Upper lobe of left lung (tissue), 6 donors: ENCODE measurements around the gene CCSER2. TPM values are rescaled to one million over a fixed set of nuclear protein-coding genes. Genes with fewer than 3 reads are reported as not detected.
A peak's percentile ranks its signal among the peaks of the same experiment; 100 is the strongest.
"Not testable (repeated sequence)": the region's sequence is repeated elsewhere in the genome, so short reads cannot be mapped to it uniquely, and the experiment has no call there.

ENCODE experiments used
- ATAC-seq, 2 donors: fragments of 200-7000 bp; cut with Tn5 transposase; one replicate each; pipeline ENCODE4 v1.9.1; 2022; ENCODE audit warnings: mild to moderate bottlenecking in 2 of 2, moderate library complexity in 2 of 2; ENCODE audit not compliant: low FRiP score in 2 of 2
- DNase-seq, 2 donors: peaks; one replicate each; pipeline ENCODE4 v3.0.0-alpha.2; 2019 to 2020
- H3K27ac ChIP-seq, 4 donors: fragments of 200-600 bp; sonication (generic); one replicate each; pipeline ENCODE4 v1.5.1; 2016 to 2019
- H3K27me3 ChIP-seq, 4 donors: fragments of 200-600 bp; sonication (generic); one replicate each; pipeline ENCODE4 v1.5.1; 2017 to 2019
- H3K36me3 ChIP-seq, 4 donors: fragments of 200-600 bp; sonication (generic); one replicate each; pipeline ENCODE4 v1.5.1; 2016 to 2019
- H3K4me1 ChIP-seq, 4 donors: fragments of 200-600 bp; sonication (generic); one replicate each; pipeline ENCODE4 v1.5.1; 2018 to 2019
- H3K4me3 ChIP-seq, 4 donors: fragments of 200-600 bp; sonication (generic); one replicate each; pipeline ENCODE4 v1.5.1; 2017 to 2019; ENCODE audit warnings: mild to moderate bottlenecking in 2 of 4, moderate library complexity in 1 of 4
- H3K9me3 ChIP-seq, 4 donors: fragments of 200-600 bp; sonication (generic); one replicate each; pipeline ENCODE4 v1.5.1; 2018 to 2019
- CTCF ChIP-seq, 6 experiments: fragments of 450-650 bp in 4 of 6; fragments of 200-600 bp in 2 of 6; sonication (generic) in 2 of 6; IDR thresholded peaks; one replicate each; pipeline ENCODE4 v1.5.1; 2016 to 2019; ENCODE audit warnings: antibody characterized with exemption in 6 of 6
- EP300 ChIP-seq, 4 donors: sonication (generic); formaldehyde crosslinking; IDR thresholded peaks; one replicate each; pipeline ENCODE4 v1.5.1; 2017; ENCODE audit warnings: antibody characterized with exemption in 4 of 4, control low read depth in 2 of 4
- POLR2A ChIP-seq, 4 donors: fragments of 450-650 bp; IDR thresholded peaks; one replicate each; pipeline ENCODE4 v1.5.1; 2016 to 2017; ENCODE audit warnings: antibody characterized with exemption in 4 of 4, mild to moderate bottlenecking in 2 of 4
- POLR2AphosphoS5 ChIP-seq, 2 donors: sonication (generic); formaldehyde crosslinking; IDR thresholded peaks; one replicate each; pipeline ENCODE4 v1.5.1; 2017; ENCODE audit warnings: antibody characterized with exemption in 2 of 2
- WGBS, 2 donors: methylation state at CpG; one replicate each; pipeline ENCODE4 v1.1.5; 2017 to 2018; 5-methylcytosine and 5-hydroxymethylcytosine counted together
- total RNA-seq, 6 donors: library from RNA; depleted of rRNA in 4 of 6; stranded (reverse); fragments of >200 nt in 4 of 6; gene quantifications; one replicate each; pipeline versions ENCODE4 v1.1.0 to v1.2.1, GENCODE V29; 2016 to 2021
- donor health status: DM: no; HTN: no; CAD: no; lungs with moderate emphysema.
- donor health status: DM: no; HTN: yes; CAD: no; lungs with severe emphysema.

CCSER2 gene, protein sequence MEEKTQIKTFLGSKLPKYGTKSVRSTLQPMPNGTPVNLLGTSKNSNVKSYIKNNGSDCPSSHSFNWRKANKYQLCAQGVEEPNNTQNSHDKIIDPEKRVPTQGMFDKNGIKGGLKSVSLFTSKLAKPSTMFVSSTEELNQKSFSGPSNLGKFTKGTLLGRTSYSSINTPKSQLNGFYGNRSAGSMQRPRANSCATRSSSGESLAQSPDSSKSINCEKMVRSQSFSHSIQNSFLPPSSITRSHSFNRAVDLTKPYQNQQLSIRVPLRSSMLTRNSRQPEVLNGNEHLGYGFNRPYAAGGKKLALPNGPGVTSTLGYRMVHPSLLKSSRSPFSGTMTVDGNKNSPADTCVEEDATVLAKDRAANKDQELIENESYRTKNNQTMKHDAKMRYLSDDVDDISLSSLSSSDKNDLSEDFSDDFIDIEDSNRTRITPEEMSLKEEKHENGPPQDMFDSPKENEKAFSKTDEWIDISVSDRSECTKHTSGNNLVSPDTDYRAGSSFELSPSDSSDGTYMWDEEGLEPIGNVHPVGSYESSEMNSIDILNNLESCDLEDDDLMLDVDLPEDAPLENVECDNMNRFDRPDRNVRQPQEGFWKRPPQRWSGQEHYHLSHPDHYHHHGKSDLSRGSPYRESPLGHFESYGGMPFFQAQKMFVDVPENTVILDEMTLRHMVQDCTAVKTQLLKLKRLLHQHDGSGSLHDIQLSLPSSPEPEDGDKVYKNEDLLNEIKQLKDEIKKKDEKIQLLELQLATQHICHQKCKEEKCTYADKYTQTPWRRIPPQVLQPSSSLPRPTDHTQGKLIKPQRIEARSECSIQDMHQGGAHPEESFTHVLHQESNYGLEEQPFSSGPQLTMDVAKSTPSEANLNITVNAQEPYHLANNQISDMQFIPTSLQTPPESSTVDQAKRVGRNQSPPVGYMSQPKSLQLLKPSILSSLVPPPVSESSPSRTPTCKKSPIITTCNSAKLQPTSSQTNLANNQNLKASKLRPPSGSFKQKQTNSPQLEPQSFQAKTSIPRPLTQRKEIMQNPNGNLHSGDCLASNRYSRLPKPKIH
- total RNA-seq, result 10 to 100 TPM; 28.7 to 78.9 (median 52.6) TPM

GRCh38 chr10:84328418-84329195, at the start of gene CCSER2:
TSS of gene CCSER2 (plus strand) at chr10:84328589. CDS start at chr10:84371053, 42,464 bp downstream.
- WGBS, 2 donors, result 0% methylated on average over 9 to 23 of the region's 104 CpGs

GRCh38 chr10:84279876-84280475, 48.4 kb upstream of the CCSER2 start:
- H3K36me3 ChIP-seq, result not testable (repeated sequence)
- 76 to 86% methylated on average over 24 to 30 of the region's 31 CpGs for WGBS, 2 donors

More at GRCh38 chr10:84328418-84329195, at the start of gene CCSER2:
- peaks cover 16 to 42% (median 22%) of the 10 kb centered on the region in 4 donors for H3K4me1 ChIP-seq
- TF ChIP-seq POLR2AphosphoS5 (IDR thresholded peaks at IDR 0.05), result peak; percentile 73 to 84
- TF ChIP-seq EP300 (IDR thresholded peaks at IDR 0.05), result no peak
- TF ChIP-seq POLR2A (IDR thresholded peaks at IDR 0.05), result peak; percentile 35 to 94 (median 90)
- TF ChIP-seq CTCF (IDR thresholded peaks at IDR 0.05), result peak in 4 of 6 experiments; percentile 17 to 59 (median 41)
- DNase-seq, result peak; percentile 99 to 100
- ATAC-seq, result peak; percentile 98
- H3K27me3 ChIP-seq, result no peaks in the 10 kb centered on the region
- H3K4me3 ChIP-seq, result peak within 1 kb of the TSS; percentile 56 to 96 (median 90)
- H3K9me3 ChIP-seq, result no peaks in the 10 kb centered on the region
- H3K27ac ChIP-seq, result peak within 1 kb of the TSS; percentile 88 to 99 (median 96)
- H3K36me3 ChIP-seq, result no peaks in the 10 kb centered on the region

DNA sequence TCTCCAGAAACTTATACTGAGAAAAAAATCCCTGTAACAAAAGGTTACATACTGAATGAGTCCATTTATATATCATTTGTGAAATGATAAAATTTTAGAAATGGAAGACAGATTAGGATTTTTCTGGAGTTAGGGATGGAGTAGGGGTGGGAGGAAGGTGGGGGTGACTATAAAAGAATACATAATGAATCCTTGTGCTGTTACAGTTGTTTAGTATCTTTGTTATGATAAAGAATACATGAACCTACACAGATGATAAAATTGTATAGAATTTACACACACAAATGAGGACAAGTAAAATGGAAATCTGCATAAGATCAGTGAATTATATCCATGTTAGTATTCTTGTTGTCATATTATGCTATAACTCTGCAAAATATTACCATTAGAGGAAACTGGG, 41.7 kb upstream of the CCSER2 start:
- no peaks in the 10 kb centered on the region for H3K9me3 ChIP-seq
- no peak overlapping the region for H3K4me3 ChIP-seq
- no peak for ATAC-seq
- DNase-seq, result no peak
- no peaks in the 10 kb centered on the region for H3K36me3 ChIP-seq
- no peaks in the 10 kb centered on the region for H3K27me3 ChIP-seq
- no peak overlapping the region for H3K27ac ChIP-seq
- TF ChIP-seq CTCF (IDR thresholded peaks at IDR 0.05), result no peak
- TF ChIP-seq POLR2AphosphoS5 (IDR thresholded peaks at IDR 0.05), result no peak
- TF ChIP-seq POLR2A (IDR thresholded peaks at IDR 0.05), result no peak
- no peak for TF ChIP-seq EP300 (IDR thresholded peaks at IDR 0.05)
- H3K4me1 ChIP-seq, result no peaks in the 10 kb centered on the region

More at GRCh38 chr10:84279876-84280475, 48.4 kb upstream of the CCSER2 start:
- not testable (repeated sequence) for ATAC-seq, H3K4me3 ChIP-seq, H3K9me3 ChIP-seq, H3K4me1 ChIP-seq, H3K27ac ChIP-seq, H3K27me3 ChIP-seq
- DNase-seq, result peak in 1 of 2 donors; percentile 38

- Histone ChIP-seq H3K4me3 (no peak overlapping the region), H3K9me3 (no peaks in the 10 kb centered on the region), H3K27me3 (no peaks in the 10 kb centered on the region), H3K27ac (no peak overlapping the region), H3K36me3 (no peaks in the 10 kb centered on the region), H3K4me1 (no peaks in the 10 kb centered on the region)
- WGBS, 2 donors, result 84% methylated on average over 1 of the region's 1 CpG
- DNase-seq (no peak), ATAC-seq (no peak)
- TF ChIP-seq EP300 (IDR thresholded peaks at IDR 0.05) (no peak), POLR2AphosphoS5 (IDR thresholded peaks at IDR 0.05) (no peak)
Measured at GRCh38 chr10:84288151-84288550, 40.2 kb upstream of the CCSER2 start.

GRCh38 chr10:84289521-84290200, 38.7 kb upstream of the CCSER2 start:
- ATAC-seq (no peak), DNase-seq (no peak)
- H3K9me3 ChIP-seq, result no peaks in the 10 kb centered on the region
- TF ChIP-seq POLR2A (IDR thresholded peaks at IDR 0.05) (no peak), POLR2AphosphoS5 (IDR thresholded peaks at IDR 0.05) (no peak), EP300 (IDR thresholded peaks at IDR 0.05) (no peak), CTCF (IDR thresholded peaks at IDR 0.05) (no peak)
- H3K36me3 ChIP-seq, result no peaks in the 10 kb centered on the region
- no peaks in the 10 kb centered on the region for H3K27me3 ChIP-seq
- 81 to 85% methylated on average over 1 of the region's 1 CpG for WGBS, 2 donors
- H3K4me1 ChIP-seq, result peaks cover 0 to under 1% (median 0%) of the 10 kb centered on the region in 4 donors
- no peak overlapping the region for H3K4me3 ChIP-seq
- no peak overlapping the region for H3K27ac ChIP-seq
